Endothelial cell of umbilical vein (primary cell): ENCODE data around the gene GJA10.

Source experiments
- CTCF ChIP-seq, 2 donors: IDR thresholded peaks; 1 replicate in 1 of 2; 2 replicates in 1 of 2; pipeline ENCODE4 v1.5.1; 2011; ENCODE audit warnings: low read length in 2 of 2, mild to moderate bottlenecking in 2 of 2, moderate library complexity in 2 of 2, control low read depth in 1 of 2, inconsistent platforms in 1 of 2, low read depth in 1 of 2; ENCODE audit not compliant: insufficient read depth in 1 of 2; ENCODE audit errors: extremely low read depth in 1 of 2
- EZH2 ChIP-seq: IDR thresholded peaks from 2 replicates; pipeline ENCODE4 v1.6.1; 2012; ENCODE audit warnings: borderline replicate concordance, low read depth, mild to moderate bottlenecking, moderate library complexity, low read length, inconsistent platforms; ENCODE audit not compliant: severe bottlenecking
- FOS ChIP-seq: IDR thresholded peaks from 2 replicates; pipeline ENCODE4 v1.6.1; 2011; ENCODE audit warnings: mild to moderate bottlenecking, low read length, moderate library complexity, borderline replicate concordance; ENCODE audit not compliant: insufficient read depth
- GATA2 ChIP-seq: IDR thresholded peaks from 2 replicates; pipeline ENCODE4 v1.7.0; 2011; ENCODE audit warnings: low read depth, mild to moderate bottlenecking, moderate library complexity, mixed read lengths, low read length; ENCODE audit not compliant: insufficient read length, insufficient read depth
- MAX ChIP-seq: IDR thresholded peaks from 2 replicates; pipeline ENCODE4 v1.6.1; 2011; ENCODE audit not compliant: insufficient read depth, insufficient read length
- POLR2A ChIP-seq: IDR thresholded peaks from 2 replicates; pipeline ENCODE4 v1.6.1; 2012; ENCODE audit warnings: low read depth, mild to moderate bottlenecking, control low read depth, low read length
- POLR2AphosphoS5 ChIP-seq: IDR thresholded peaks from 2 replicates; pipeline ENCODE4 v1.6.1; 2012; ENCODE audit warnings: low read depth, mild to moderate bottlenecking, control low read depth, low read length, moderate library complexity; ENCODE audit not compliant: insufficient read depth

GRCh38 chr6:89936177-89936576 is 41.9 kb downstream of the GJA10 start:
- TF ChIP-seq CTCF (IDR thresholded peaks at IDR 0.05; ENCODE audit: extremely low read depth in 1 of 2, insufficient read depth in 1 of 2, low read depth in 1 of 2, low read length in 2 of 2) (no peak), POLR2A (no peak), GATA2 (no peak), POLR2AphosphoS5 (no peak), EZH2 (no peak), MAX (no peak), FOS (no peak)
